22Rv1 (cell line): ENCODE measurements around the gene ARHGEF19.
A peak's percentile ranks its signal among the peaks of the same experiment; 100 is the strongest.

Experiments used
- H3K27ac ChIP-seq: fragments of 450-650 bp; 2 replicates; pipeline ENCODE4 v1.5.1; 2017
- ZFX ChIP-seq: fragments of 450-650 bp; IDR thresholded peaks from 2 replicates; pipeline ENCODE4 v1.6.1; 2017; ENCODE audit warnings: antibody characterized with exemption, borderline replicate concordance
- TF ChIP-seq, protein P1 (sequence below): fragments of 450-650 bp; IDR thresholded peaks from 2 replicates; pipeline ENCODE4 v1.5.1; 2017; ENCODE audit warnings: mild to moderate bottlenecking

ARHGEF19 gene

DNA sequence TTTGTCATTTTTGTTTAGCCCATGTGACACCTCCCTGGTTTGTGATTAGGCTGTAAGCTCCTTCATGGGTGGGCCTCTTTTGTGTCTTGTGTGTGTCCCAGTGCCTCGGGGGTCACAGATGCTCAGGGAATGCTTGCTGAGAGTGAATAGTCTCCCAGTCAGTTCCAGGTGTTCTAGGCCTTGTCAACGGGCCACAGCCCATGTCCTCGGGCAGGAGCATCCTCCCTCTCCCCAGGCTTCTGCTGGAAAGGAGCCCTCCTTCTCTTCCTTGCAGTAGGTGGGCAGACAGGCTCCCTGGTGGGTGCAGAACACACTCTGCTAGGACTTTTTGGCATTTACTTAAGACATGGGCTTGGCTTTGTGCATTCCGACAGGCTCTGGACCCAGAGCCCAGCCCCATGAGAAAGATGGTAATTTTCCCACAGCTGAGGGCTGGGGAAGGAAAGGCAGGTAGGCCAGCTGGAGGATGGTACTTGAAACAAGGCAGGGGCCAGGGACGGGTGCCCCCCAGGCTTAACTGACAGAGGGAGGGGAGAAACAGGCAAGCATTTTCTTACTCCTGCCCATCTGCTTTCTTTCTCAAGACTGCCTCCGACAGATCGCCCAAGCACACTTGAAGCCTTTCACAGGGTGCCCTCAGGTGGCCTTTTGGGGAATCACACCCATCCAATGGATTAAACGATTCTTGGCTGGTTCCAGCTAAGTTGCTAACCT is 31.6 kb upstream of the ARHGEF19 start:
- TF ChIP-seq, protein P1, sequence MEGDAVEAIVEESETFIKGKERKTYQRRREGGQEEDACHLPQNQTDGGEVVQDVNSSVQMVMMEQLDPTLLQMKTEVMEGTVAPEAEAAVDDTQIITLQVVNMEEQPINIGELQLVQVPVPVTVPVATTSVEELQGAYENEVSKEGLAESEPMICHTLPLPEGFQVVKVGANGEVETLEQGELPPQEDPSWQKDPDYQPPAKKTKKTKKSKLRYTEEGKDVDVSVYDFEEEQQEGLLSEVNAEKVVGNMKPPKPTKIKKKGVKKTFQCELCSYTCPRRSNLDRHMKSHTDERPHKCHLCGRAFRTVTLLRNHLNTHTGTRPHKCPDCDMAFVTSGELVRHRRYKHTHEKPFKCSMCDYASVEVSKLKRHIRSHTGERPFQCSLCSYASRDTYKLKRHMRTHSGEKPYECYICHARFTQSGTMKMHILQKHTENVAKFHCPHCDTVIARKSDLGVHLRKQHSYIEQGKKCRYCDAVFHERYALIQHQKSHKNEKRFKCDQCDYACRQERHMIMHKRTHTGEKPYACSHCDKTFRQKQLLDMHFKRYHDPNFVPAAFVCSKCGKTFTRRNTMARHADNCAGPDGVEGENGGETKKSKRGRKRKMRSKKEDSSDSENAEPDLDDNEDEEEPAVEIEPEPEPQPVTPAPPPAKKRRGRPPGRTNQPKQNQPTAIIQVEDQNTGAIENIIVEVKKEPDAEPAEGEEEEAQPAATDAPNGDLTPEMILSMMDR: peak; percentile 90
- no peak for TF ChIP-seq ZFX
- H3K27ac ChIP-seq: no peak overlapping the region

DNA sequence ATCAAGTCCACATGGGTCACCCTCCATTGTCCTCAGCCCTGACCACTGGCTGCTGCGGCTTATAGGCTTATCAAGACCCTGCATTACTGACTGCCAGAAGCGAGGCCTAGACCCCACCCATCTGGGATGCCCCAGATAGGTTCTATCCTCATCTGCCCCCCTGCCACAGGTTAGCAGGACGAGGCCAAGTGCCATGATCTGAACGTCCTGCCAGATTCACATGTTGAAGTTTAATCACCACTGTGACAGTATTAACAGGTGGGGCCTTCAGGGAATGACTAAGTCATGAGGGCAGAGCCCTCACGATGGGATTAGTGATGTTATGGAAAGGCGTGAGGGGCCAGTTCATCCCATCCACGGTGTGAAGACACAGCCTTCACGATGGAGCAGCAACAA is 30.8 kb upstream of the ARHGEF19 start:
- H3K27ac ChIP-seq: no peak overlapping the region
- TF ChIP-seq, protein P1: no peak
- no peak for TF ChIP-seq ZFX

DNA sequence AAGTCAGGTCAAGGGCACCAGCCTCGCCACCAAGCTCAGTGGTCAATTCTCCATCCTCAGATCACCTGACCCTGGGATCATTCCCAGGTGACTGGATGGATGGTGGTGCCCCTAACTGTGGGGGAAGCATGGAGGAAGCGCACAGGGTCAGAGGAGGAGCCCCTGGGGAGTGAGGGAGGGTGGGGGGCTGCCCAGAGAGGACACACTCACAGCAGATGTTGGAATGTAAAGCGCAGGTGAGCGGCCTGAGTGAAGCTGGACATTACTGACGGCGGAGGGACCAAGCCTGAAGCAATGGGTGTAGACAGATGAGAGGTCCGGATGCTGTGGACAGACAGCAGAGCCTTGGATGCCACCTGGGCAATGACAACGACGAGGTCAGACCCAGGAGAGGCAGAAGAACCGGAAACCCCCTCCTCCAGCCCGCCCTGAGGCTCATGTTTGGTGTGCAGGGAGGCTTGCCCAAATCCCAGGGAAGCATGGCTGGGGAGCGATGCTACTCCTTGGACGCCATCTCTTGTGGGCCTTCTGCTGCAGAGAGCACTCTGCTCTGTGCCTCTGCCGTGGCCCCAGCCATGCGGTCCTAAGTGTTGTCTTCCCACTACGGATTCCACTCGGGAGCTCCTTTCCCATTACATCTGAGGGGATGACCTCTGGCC is 30.2 kb upstream of the ARHGEF19 start:
- H3K27ac ChIP-seq: no peak overlapping the region
- no peak for TF ChIP-seq ZFX

DNA sequence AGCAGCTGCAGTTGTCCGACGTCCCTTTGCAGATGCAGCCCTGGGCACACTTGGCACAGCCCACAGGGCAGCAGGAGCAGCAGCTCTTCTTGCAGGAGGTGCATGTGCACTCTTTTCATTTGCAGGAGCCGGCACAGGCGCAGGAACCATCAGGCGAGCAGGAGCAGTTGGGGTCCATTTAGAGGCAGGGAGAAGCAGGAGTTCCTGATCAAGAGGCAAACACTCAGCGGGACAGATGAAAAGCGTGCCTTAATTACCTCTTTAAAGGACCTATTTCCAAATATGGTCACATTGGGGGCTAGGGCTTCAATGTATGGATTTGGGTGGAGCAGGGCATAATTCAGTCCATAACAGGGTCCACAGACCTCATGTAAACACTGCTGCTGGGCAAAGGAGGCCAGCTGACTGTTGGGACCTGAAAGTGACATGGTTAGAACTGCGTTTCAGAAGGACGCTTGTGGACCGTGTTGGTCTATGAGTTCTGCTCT is 28.8 kb upstream of the ARHGEF19 start:
- TF ChIP-seq ZFX: no peak
- TF ChIP-seq, protein P1: no peak
- no peak overlapping the region for H3K27ac ChIP-seq

DNA sequence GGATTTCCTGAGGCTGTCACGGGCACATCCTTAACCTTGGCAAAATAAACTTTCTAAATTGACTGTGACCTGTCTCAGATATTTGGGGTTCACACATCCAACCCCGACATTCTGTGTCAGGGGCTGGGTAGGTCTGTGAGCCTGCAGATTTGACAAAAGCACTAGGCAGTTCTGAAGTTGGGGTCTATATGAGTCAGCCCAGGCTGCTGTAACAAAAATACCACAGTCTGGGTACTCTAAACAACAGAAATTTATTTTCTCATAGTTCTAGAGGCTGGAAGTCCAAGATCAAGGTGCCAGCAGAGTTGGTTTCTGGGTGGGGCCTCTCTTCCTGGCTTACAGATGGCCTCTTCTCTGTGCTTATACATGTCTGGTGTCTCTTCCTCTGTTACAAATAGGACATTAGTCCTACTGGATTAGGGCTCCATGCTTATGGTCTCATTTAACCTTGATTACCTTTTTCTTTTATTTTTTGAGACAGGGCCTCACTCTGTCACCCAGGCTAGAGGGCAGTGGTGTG is 27.6 kb upstream of the ARHGEF19 start:
- H3K27ac ChIP-seq: no peak overlapping the region
- no peak for TF ChIP-seq ZFX
- TF ChIP-seq, protein P1: no peak

DNA sequence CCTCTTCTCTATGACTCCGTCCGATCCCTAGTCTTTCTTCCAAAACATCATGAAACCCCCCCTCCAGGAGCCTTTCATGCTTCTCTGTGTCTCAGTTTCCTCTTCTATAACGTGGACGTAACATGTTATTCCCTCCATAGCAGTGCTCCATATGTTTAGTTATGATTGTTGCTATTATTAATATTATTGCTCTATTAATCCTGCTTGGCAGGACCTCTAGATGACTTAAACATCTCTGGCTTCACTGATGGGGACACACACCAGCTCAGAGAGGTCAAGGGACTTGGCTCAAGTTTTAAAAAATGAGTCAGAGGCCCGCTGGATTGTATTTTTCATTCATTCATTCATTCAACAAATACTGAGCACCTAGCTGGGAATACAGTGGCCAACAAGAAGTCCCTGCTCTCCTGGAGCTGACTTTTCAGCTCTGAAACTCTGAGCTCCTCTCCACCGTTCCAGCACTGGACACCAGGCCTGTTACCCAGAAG is 24.9 kb upstream of the ARHGEF19 start:
- TF ChIP-seq, protein P1: no peak
- no peak for TF ChIP-seq ZFX
- peak overlapping the region; percentile 84 for H3K27ac ChIP-seq

DNA sequence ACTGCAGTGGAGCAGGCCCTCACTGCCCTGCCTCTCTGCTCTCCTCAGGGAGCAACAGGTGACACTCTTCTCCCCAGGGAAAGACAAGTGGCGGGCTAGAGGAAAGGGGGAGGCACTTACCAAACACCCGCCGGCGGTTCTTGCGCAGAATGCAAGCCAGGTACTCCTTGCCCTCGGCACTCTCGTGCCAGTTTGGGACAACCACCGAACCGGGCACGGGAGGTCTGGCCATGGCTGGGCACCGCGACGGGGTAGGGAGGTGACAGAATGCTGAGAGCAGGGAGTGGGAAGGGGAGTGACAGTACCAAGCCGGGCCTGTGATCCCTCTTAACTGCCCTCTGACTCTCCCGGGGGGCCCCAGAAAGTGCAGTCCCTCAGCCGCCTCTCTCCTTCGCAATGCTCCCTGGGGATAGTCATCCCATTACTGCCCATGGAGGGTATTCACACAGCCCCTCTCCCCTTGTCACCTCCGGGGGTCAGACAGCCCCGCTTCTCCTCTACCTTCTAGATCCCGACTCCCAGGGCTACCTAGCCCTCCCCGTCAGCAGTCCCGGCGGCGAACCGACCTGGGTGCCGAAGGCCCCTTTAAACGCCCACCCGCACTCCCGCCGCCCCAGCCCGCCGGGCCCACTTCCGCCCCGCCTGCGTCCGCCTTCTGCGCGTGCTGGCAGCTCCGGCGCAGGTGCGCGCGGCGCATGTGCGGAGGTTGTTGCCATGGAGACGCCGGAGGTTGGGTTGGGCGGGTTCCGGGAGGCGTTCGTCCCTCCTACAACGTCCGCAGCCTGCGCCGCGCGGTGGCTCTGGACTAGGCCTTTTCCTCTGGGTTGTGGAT is 24.3 kb upstream of the ARHGEF19 start, which contains the start of gene CPLANE2:
Gene CPLANE2 (minus strand): TSS at position 673 of the 832 bp plus-strand sequence. CDS start 441 bp downstream, at position 232.
- H3K27ac ChIP-seq: peak within 1 kb of the TSS; percentile 84
- no peak for TF ChIP-seq ZFX
- TF ChIP-seq, protein P1: 0 out of 2 replicates have a peak, but pooled peaks have one; percentile 13
